Testis (tissue), 2 donors: Measurements from ENCODE around the gene SVIL.
"Not testable (repeated sequence)": the region's sequence is repeated elsewhere in the genome, so short reads cannot be mapped to it uniquely, and the experiment has no call there.

ENCODE experiments used
- CTCF ChIP-seq, 3 experiments: fragments of 450-650 bp in 2 of 3; fragments of 200-600 bp in 1 of 3; sonication (generic) in 1 of 3; IDR thresholded peaks; one replicate each; pipeline ENCODE4 v1.5.1; 2016 to 2019; ENCODE audit warnings: antibody characterized with exemption in 3 of 3, mild to moderate bottlenecking in 2 of 3, moderate library complexity in 1 of 3
- POLR2A ChIP-seq: fragments of 450-650 bp; IDR thresholded peaks from one replicate; pipeline ENCODE4 v1.6.1; 2017; ENCODE audit warnings: antibody characterized with exemption, mild to moderate bottlenecking, moderate library complexity

GRCh38 chr10:29507750-29508149 lies 127.0 kb downstream of the SVIL start:
- not testable (repeated sequence) for TF ChIP-seq CTCF (IDR thresholded peaks at IDR 0.05); POLR2A
